HG02840 (cell line): Measurements from ENCODE around the gene KLK12.
"Not testable (repeated sequence)": the region's sequence is repeated elsewhere in the genome, so short reads cannot be mapped to it uniquely, and the experiment has no call there.

ENCODE experiments used
- ATAC-seq: cut with Tn5 transposase; IDR thresholded peaks from one replicate; pipeline ENCODE4 v1.9.1; 2021; ENCODE audit warnings: mild to moderate bottlenecking, moderate library complexity, moderate number of reproducible peaks; ENCODE audit not compliant: unreplicated experiment, low FRiP score

KLK12 gene

DNA sequence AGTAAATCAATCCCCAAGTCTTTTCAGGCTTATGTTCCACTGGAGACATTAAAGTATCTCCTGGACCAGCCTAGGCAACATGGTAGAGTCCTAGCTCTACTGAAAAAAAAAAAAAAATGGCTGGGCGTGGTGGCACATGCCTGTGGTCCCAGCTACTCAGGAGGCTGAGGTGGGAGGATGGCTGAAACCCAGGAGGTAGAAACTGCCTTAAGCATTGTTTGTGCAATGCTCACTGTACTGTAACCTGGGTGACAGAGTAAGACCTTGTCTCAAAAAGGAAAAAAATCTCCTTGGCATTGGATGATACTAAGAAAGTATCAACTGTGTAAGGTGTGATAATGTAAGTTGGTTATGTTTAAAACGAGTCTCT, 42.2 kb downstream of the KLK12 start:
- ATAC-seq: no peak

DNA sequence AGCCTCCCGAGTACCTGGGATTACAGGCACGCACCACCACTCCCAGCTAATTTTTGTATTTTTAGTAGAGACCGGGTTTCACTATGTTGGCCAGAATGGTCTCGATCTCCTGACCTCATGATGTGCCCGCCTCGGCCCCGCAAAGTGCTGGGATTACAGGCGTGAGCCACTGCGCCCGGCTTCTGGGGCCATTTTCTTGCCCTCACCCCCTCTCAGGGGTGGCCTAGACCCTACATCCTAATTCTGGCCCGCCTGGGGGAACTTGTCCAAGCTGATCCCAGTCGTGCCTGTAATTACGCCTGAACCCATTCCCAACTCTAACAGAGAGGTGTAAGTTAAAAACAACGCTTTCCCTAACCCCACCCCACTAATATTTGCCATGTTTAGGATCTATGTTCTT, 50.4 kb downstream of the KLK12 start:
- ATAC-seq: not testable (repeated sequence)

DNA sequence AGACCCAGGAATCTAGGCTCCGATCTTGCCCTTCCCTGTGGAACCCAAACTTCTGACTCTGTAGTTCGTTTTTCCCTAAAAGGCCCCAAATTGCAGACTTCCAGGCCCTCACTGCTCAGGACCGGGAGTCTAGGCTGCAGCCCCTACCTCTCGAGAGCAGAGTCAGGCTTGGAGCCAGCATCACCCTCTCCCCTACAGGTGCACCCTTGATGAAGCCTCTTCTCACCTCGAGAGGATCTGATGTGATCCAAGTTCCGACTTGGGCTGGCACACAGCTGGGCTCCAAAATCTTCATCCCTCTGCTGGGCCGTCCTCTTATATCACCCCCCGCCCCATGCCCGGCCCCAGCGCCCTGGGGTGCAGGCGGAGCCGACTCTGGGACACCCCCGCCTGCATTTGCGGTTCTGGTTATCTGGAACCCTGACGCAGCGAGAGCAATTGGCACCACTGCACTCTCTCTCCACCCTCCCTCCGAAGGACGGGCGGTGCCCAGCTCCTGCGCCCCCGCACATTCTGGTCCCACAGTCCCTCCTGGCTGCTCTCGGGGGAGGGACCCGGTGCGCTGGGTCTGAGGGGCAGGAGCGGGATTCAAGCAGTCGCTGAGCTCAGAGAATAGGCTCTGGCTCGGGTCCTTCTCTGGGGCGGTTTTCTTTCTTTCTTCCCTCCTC, 51.0 kb downstream of the KLK12 start, which contains the start of gene KLK7:
KLK7 (minus strand) TSS at position 293 of the 668 bp plus-strand sequence. CDS start 1,518 bp downstream, outside the sequence.
- ATAC-seq: no peak

DNA sequence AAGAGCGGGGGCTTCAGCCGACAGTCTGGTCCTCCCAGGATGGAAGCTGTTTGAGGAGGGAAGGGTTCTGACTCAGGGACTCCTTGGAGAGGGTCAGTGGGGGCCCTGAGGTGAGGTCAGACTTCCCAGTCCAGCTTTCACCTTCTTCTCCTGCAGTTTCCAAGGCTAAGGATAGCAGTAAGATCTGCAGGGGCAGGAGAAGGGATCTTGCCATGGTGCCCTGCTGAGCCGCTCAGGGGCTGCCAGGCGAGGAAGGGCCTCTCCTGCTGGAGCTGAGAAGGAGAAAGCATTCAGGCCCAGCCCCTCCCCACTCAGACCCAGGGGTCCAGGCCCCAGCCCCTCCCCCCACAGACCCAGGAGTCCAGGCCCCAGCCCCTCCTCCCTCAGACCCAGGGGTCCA, 52.6 kb downstream of the KLK12 start:
- no peak for ATAC-seq

DNA sequence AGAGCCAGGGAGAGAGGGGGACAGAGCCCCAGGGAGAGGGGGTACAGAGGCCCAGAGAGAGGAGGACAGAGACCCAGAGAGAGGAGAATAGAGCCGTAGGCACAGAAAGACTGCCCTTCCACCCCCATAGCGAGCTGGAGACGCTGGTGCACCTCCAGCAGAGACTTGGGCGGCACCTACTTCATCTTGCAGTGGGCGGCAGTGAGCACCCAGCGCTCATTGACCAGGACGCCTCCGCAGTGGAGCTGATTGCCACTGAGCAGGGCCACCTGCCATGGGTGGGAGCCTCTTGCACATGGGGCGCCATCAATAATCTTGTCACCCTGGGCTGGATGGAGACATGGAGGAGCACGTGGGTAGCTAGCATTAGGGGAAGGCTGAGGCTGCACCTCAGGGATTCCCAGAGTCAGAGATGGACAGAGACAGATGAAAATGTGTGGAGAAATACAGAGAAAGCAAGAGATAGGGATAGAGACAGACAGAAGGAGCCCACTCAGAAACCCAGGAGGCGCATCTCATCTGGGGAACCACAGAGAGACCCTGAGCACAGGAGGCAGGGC, 53.1 kb downstream of the KLK12 start:
- ATAC-seq: no peak

DNA sequence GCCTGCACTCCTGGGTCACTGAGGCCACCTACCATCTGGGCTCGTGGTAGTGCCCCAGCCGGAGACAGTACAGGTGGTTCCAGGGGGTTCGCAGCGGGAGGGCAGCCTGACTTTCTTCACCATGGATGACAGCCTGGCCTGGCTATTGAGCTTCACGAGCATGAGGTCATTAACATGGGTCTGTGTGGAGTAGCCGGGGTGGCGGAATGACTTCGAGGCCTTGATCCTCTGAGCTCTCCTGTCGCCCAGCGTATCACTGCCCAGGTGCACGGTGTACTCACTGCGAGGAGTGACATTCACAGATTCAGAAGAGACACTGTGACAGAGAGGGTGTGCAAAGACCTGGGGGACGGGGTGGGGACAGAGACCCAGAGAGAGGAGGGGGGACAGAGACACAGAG, 54.6 kb downstream of the KLK12 start:
- ATAC-seq: no peak

DNA sequence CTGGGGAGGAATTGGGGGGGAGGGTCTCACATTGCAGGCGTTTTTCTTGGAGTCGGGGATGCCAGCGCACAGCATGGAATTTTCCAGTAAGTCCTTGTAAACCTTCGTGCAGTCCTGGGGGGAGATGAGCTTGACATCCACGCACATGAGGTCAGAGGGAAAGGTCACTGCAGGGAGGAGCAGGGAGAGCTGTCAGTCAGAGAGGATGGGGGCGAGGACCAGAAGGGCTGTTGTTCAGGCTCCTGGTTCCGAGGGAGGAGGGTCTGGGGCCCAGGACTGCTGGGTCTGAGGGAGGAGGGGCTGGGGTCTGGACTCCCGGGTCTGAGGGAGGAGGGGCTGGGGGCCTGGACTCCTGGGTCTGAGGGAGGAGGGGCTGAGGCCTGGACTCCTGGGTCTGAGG, 55.0 kb downstream of the KLK12 start:
- ATAC-seq: no peak
